A549 (cell line): Measurements from ENCODE around the gene CETP. TPM values are rescaled to one million over a fixed set of nuclear protein-coding genes. Genes with fewer than 3 reads are reported as not detected.

Experiments used
- ATAC-seq, 2 experiments: fragments of 200-7000 bp in 1 of 2; fragments of >200 bp in 1 of 2; cut with Nextera tagmentation in 1 of 2; cut with Tn5 transposase in 1 of 2; 3 replicates each; pipeline versions ENCODE4 v1.8.0 to v1.9.1; 2018 to 2020; ENCODE audit warnings: mild to moderate bottlenecking in 1 of 2, moderate library complexity in 1 of 2
- CTCF ChIA-PET: fragments of 300-600 bp; sonication (Branson Sonifier 250); formaldehyde crosslinking; extraction: SDS; loops from one replicate; lab custom pipeline; 2021; ENCODE audit warnings: antibody characterized with exemption, inconsistent platforms; lab: Yijun Ruan, JAX
- POLR2A ChIA-PET: fragments of 350-600 bp; formaldehyde crosslinking; extraction: SDS; loops from one replicate; lab custom pipeline; 2021; ENCODE audit warnings: antibody characterized with exemption, inconsistent platforms; lab: Yijun Ruan, JAX
- DNase-seq, 2 experiments: peaks; one replicate each; pipeline versions ENCODE4 v3.0.0 to v3.0.0-alpha.2; 2011 to 2016; ENCODE audit warnings: low read depth in 1 of 2, low spot score in 1 of 2
- FAIRE-seq: peaks from 2 replicates; lab custom pipeline; 2011; peaks lifted over from hg19 to GRCh38; lab: Jason Lieb, UNC
- H3K27ac ChIP-seq, 2 experiments: fragments of >200 bp; sonication (Bioruptor Twin); formaldehyde crosslinking; 3 replicates each; pipeline ENCODE4 v1.5.1; 2016 to 2017
- H3K4me1 ChIP-seq: fragments of >200 bp; sonication (Bioruptor Twin); formaldehyde crosslinking; 3 replicates; pipeline ENCODE4 v1.6.1; 2016
- H3K4me2 ChIP-seq: fragments of >200 bp; sonication (Bioruptor Twin); formaldehyde crosslinking; 3 replicates; pipeline ENCODE4 v1.6.1; 2016
- H3K4me3 ChIP-seq: fragments of >200 bp; sonication (Bioruptor Twin); formaldehyde crosslinking; 3 replicates; pipeline ENCODE4 v1.5.1; 2016
- H3K9me3 ChIP-seq: fragments of >200 bp; sonication (Bioruptor Twin); formaldehyde crosslinking; 3 replicates; pipeline ENCODE4 v1.6.1; 2016
- CEBPB ChIP-seq, 2 experiments: fragments of >200 bp in 1 of 2; sonication (Bioruptor Twin) in 1 of 2; formaldehyde crosslinking in 1 of 2; IDR thresholded peaks; 2 replicates each; pipeline ENCODE4 v1.6.1; 2012 to 2016
- ESRRA ChIP-seq: fragments of 150-350 bp; IDR thresholded peaks from 2 replicates; pipeline ENCODE4 v1.6.1; 2014; ENCODE audit warnings: mild to moderate bottlenecking, low read length, borderline replicate concordance
- FOSB ChIP-seq: fragments of 250-450 bp; sonication (Bioruptor Pico); IDR thresholded peaks from 2 replicates; pipeline ENCODE4 v1.5.0; 2020; ENCODE audit warnings: mild to moderate bottlenecking, moderate library complexity
- HOXB13 ChIP-seq: fragments of 250-450 bp; sonication (Bioruptor Pico); IDR thresholded peaks from 2 replicates; pipeline ENCODE4 v1.5.0; 2020; ENCODE audit warnings: low read depth, mild to moderate bottlenecking, moderate library complexity
- HOXB5 ChIP-seq: fragments of 250-450 bp; sonication (Bioruptor Pico); IDR thresholded peaks from 2 replicates; pipeline ENCODE4 v1.5.0; 2020; ENCODE audit warnings: mild to moderate bottlenecking, moderate library complexity
- JUNB ChIP-seq: fragments of >200 bp; sonication (Bioruptor Twin); formaldehyde crosslinking; IDR thresholded peaks from 2 replicates; pipeline ENCODE4 v1.6.1; 2016
- KDM1A ChIP-seq: fragments of 200-600 bp; sonication (generic); IDR thresholded peaks from 2 replicates; pipeline ENCODE4 v1.6.1; 2016; ENCODE audit warnings: low read depth, mild to moderate bottlenecking
- KDM5A ChIP-seq: fragments of 200-600 bp; sonication (generic); IDR thresholded peaks from 2 replicates; pipeline ENCODE4 v1.6.1; 2016; ENCODE audit warnings: antibody characterized with exemption, mild to moderate bottlenecking
- MAFK ChIP-seq: fragments of 450-650 bp; IDR thresholded peaks from 2 replicates; pipeline ENCODE4 v1.6.1; 2014; ENCODE audit not compliant: partially characterized antibody
- MAZ ChIP-seq: fragments of 150-350 bp; IDR thresholded peaks from 2 replicates; pipeline ENCODE4 v1.6.1; 2014; ENCODE audit warnings: antibody characterized with exemption, low read depth, low read length, borderline replicate concordance
- NPAS2 ChIP-seq: fragments of 250-450 bp; sonication (Bioruptor Pico); IDR thresholded peaks from 2 replicates; pipeline ENCODE4 v1.8.0; 2022; ENCODE audit warnings: mild to moderate bottlenecking, moderate library complexity, borderline replicate concordance
- NR3C1 ChIP-seq: fragments of >200 bp; sonication (Bioruptor Twin); formaldehyde crosslinking; IDR thresholded peaks from 3 replicates; pipeline ENCODE4 v1.6.1; 2017
- PHF8 ChIP-seq: fragments of 200-600 bp; sonication (generic); IDR thresholded peaks from 2 replicates; pipeline ENCODE4 v1.6.1; 2016; ENCODE audit warnings: low read depth, mild to moderate bottlenecking, antibody characterized with exemption, moderate library complexity, borderline replicate concordance
- POLR2AphosphoS2 ChIP-seq: conservative IDR thresholded peaks from 2 replicates; pipeline ENCODE4 v1.6.1; 2012; ENCODE audit warnings: low read length, improper control_type of control experiment, inconsistent platforms
- RARB ChIP-seq: fragments of 250-450 bp; sonication (Bioruptor Pico); IDR thresholded peaks from 2 replicates; pipeline ENCODE4 v1.8.0; 2021; ENCODE audit warnings: mild to moderate bottlenecking, moderate library complexity
- RFX5 ChIP-seq: fragments of 450-650 bp; IDR thresholded peaks from 2 replicates; pipeline ENCODE4 v1.7.1; 2014; ENCODE audit warnings: antibody characterized with exemption, mild to moderate bottlenecking, moderate library complexity
- RNF2 ChIP-seq: fragments of 200-600 bp; sonication (generic); IDR thresholded peaks from 2 replicates; pipeline ENCODE4 v1.6.1; 2016; ENCODE audit warnings: low read depth, mild to moderate bottlenecking, antibody characterized with exemption, moderate library complexity, borderline replicate concordance
- ZFP36 ChIP-seq: fragments of 450-650 bp; IDR thresholded peaks from 2 replicates; pipeline ENCODE4 v1.6.1; 2014; ENCODE audit warnings: borderline replicate concordance; ENCODE audit not compliant: partially characterized antibody
- WGBS: methylation state at CpG from one replicate; pipeline ENCODE4 v1.1.6; 2017; ENCODE audit errors: missing lambda C conversion rate; 5-methylcytosine and 5-hydroxymethylcytosine counted together
- polyA plus RNA-seq, 4 experiments: library from polyadenylated mRNA; depleted of rRNA in 3 of 4; stranded (reverse); fragments of >200 nt; fragmentation: RNase III in 1 of 4; extraction: RNeasy Plus Mini Kit Qiagen cat#74134 plus additional on column Dnase treatment in 1 of 4; gene quantifications; 2 replicates in 3 of 4; 3 replicates in 1 of 4; pipeline ENCODE4 v1.2.3, GENCODE V29; 2011 to 2017
- TF ChIP-seq, protein P1 (sequence below): fragments of 450-650 bp; IDR thresholded peaks from 2 replicates; pipeline ENCODE4 v1.6.1; 2014; ENCODE audit warnings: antibody characterized with exemption
- TF ChIP-seq, protein P2 (sequence below): fragments of >200 bp; sonication (Bioruptor Twin); formaldehyde crosslinking; IDR thresholded peaks from 2 replicates; pipeline ENCODE4 v1.6.1; 2016
- TF ChIP-seq, protein P3 (sequence below): fragments of 150-350 bp; IDR thresholded peaks from 2 replicates; pipeline ENCODE4 v1.6.1; 2014; ENCODE audit warnings: low read depth, mild to moderate bottlenecking, low read length

CETP gene
- polyA plus RNA-seq, 2 of the 4 experiments (the other 2 are of a cell fraction): not detected

DNA sequence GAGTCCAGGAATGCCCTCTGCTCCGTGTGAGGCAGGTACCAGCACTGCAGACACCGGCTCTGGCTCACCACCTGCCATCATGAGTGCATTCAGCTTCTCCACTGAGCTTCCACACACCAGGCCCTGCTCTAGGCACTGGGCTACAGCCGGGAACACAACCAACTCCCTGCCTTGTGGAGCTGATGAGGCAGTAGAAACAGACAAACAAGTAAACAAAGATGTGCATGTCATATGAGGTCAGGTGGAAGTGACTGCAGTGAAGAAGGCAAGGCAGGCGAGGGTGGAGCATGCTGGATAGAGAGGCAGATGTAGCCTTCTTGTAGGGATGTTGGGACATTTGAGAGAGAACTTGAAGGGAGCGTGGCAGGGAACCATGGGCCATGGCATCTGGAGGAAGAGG, 32.6 kb downstream of the CETP start:
- H3K4me1 ChIP-seq: 0 out of 3 replicates have a peak, but pooled peaks cover 3% of the 10 kb centered on the region
- no peak overlapping the region for H3K4me3 ChIP-seq
- 79% methylated on average over 5 of the region's 5 CpGs for WGBS
- no peak overlapping the region for H3K27ac ChIP-seq
- no peak overlapping the region for H3K4me2 ChIP-seq
- TF ChIP-seq, protein P1, sequence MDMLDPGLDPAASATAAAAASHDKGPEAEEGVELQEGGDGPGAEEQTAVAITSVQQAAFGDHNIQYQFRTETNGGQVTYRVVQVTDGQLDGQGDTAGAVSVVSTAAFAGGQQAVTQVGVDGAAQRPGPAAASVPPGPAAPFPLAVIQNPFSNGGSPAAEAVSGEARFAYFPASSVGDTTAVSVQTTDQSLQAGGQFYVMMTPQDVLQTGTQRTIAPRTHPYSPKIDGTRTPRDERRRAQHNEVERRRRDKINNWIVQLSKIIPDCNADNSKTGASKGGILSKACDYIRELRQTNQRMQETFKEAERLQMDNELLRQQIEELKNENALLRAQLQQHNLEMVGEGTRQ: no peak
- TF ChIP-seq RFX5 (no peak), ESRRA (no peak), HOXB13 (no peak), RARB (CRISPR knock-in tag) (no peak), MAZ (no peak), HOXB5 (no peak), NR3C1 (no peak), RNF2 (no peak), POLR2AphosphoS2 (no peak), KDM1A (no peak), FOSB (no peak), KDM5A (no peak), ZFP36 (no peak), NPAS2 (no peak)
- TF ChIP-seq, protein P2, sequence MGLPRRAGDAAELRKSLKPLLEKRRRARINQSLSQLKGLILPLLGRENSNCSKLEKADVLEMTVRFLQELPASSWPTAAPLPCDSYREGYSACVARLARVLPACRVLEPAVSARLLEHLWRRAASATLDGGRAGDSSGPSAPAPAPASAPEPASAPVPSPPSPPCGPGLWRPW: no peak
- TF ChIP-seq, protein P3, sequence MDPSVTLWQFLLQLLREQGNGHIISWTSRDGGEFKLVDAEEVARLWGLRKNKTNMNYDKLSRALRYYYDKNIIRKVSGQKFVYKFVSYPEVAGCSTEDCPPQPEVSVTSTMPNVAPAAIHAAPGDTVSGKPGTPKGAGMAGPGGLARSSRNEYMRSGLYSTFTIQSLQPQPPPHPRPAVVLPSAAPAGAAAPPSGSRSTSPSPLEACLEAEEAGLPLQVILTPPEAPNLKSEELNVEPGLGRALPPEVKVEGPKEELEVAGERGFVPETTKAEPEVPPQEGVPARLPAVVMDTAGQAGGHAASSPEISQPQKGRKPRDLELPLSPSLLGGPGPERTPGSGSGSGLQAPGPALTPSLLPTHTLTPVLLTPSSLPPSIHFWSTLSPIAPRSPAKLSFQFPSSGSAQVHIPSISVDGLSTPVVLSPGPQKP: no peak
- TF ChIP-seq, all 56 proteins: peak for 0
- ATAC-seq (no peak), FAIRE-seq (no peak), DNase-seq (no peak)
- no peaks in the 10 kb centered on the region for H3K9me3 ChIP-seq
- ChIA-PET CTCF (interaction anchor here (1.3 kb wide), 1 partner anchor 24 kb away, joined by 3 read pairs; no protein-coding TSS in a partner anchor), POLR2A (no interaction called here)

DNA sequence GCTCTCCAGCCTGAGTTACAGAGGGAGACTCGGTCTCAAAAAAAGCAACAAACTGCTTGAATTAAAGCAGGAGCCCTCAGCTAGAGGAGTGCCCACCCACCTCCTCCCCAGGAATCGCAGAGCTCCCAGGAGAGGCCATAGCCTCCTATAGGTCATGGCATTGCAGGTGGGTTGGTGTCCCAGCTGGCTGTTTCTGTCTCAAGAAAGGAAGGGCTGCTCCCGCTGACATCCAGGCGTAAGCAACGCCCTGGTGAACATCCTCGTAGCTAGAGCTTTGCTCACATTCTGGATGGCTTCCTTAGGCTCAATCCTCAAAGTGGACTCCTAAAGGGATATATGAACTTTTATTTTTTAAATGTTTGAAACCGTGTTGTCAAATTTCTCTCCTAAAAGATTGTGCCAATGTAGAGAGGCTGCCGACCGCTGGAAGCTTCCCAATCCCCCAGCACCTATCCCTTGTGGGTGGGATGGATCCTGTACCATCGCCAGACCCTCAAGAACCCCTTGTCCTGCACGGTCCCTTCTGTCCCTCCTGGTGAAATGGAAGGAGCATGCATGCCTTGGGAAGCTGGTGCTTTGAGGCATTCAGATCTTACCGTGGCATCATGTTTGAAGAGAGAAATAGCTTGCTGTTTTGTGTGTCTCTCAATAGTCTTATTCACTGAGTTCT, 33.5 kb downstream of the CETP start:
- TF ChIP-seq RNF2: no peak
- TF ChIP-seq CEBPB (IDR thresholded peaks at IDR 0.05): no peak
- TF ChIP-seq MAFK: no peak
- no peak for TF ChIP-seq PHF8
- Histone ChIP-seq H3K27ac (no peak overlapping the region), H3K4me3 (no peak overlapping the region), H3K9me3 (no peaks in the 10 kb centered on the region), H3K4me2 (no peak overlapping the region), H3K4me1 (peaks cover 4% of the 10 kb centered on the region; the same call in 1 of the 3 replicates)
- CTCF ChIA-PET: interaction anchor here (1.0 to 1.5 kb wide), 4 partner anchors 25 to 90 kb away, joined by 3 read pairs; no protein-coding TSS in a partner anchor
- ATAC-seq (no peak), DNase-seq (no peak), FAIRE-seq (no peak)
- POLR2A ChIA-PET: no interaction called here
- WGBS: 56% methylated on average over 12 of the region's 12 CpGs

DNA sequence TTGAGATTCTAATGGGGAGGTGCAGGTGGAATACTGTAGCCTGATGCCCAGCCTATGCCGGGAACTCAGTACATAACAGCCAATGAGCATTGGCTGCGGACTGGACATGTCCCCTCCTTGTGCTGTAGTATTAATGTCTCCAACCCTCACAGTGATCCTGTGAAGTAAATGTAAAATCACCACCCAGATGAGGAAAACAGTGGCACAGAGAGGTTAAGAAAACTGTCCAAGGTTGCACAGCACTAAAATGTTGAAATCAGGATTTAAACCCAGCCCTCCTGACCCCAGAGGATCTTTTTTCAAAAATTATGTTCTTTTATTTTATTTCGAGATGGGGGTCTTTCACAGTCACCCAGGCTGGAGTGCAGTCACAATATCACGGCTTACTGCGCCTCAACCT, 35.5 kb downstream of the CETP start:
- 76% methylated on average over 5 of the region's 5 CpGs for WGBS
- TF ChIP-seq ZFP36 (peak; percentile 65), JUNB (no peak)
- ATAC-seq: no peak
- Histone ChIP-seq H3K4me3 (no peak overlapping the region), H3K4me1 (peaks cover 13% of the 10 kb centered on the region; the same call in 2 of the 3 replicates), H3K4me2 (no peak overlapping the region), H3K27ac (no peak overlapping the region), H3K9me3 (no peaks in the 10 kb centered on the region)
- POLR2A ChIA-PET: interaction anchor here (0.7 kb wide), 1 partner anchor 173 kb away, joined by 4 read pairs; no protein-coding TSS in a partner anchor
- no peak for FAIRE-seq
- CTCF ChIA-PET: no interaction called here
- no peak for DNase-seq
